GM19467 (cell line): ENCODE results near the gene UPF1.

ENCODE experiments used
- ATAC-seq: cut with Tn5 transposase; IDR thresholded peaks from one replicate; pipeline ENCODE4 v1.9.1; 2021; ENCODE audit warnings: mild to moderate bottlenecking, moderate library complexity; ENCODE audit not compliant: unreplicated experiment

UPF1 gene

GRCh38 chr19:18853755-18854427 lies 22.1 kb downstream of the UPF1 start:
- ATAC-seq: no peak

- no peak for ATAC-seq
These were observed 23.2 kb downstream of the UPF1 start for GRCh38 chr19:18854982-18855381.

- ATAC-seq: no peak
These were observed 24.1 kb downstream of the UPF1 start for GRCh38 chr19:18855647-18856384.

GRCh38 chr19:18856385-18857126 lies 24.8 kb downstream of the UPF1 start:
- ATAC-seq: no peak

GRCh38 chr19:18857223-18857622 lies 25.5 kb downstream of the UPF1 start:
- ATAC-seq: no peak

- ATAC-seq: no peak
These were observed 27.3 kb downstream of the UPF1 start for GRCh38 chr19:18858906-18859646.

- ATAC-seq: no peak
These were observed 28.0 kb downstream of the UPF1 start for GRCh38 chr19:18859676-18860301.

GRCh38 chr19:18860302-18860700 lies 28.5 kb downstream of the UPF1 start:
- ATAC-seq: no peak

GRCh38 chr19:18860725-18861124 lies 29.0 kb downstream of the UPF1 start:
- ATAC-seq: no peak

GRCh38 chr19:18861235-18861634 lies 29.5 kb downstream of the UPF1 start:
- no peak for ATAC-seq

- ATAC-seq: no peak
These were observed 30.2 kb downstream of the UPF1 start for GRCh38 chr19:18861917-18862316.

- no peak for ATAC-seq
These were observed 31.4 kb downstream of the UPF1 start for GRCh38 chr19:18862976-18863842.

GRCh38 chr19:18863843-18864362 lies 32.1 kb downstream of the UPF1 start:
- no peak for ATAC-seq

- no peak for ATAC-seq
These were observed 33.6 kb downstream of the UPF1 start for GRCh38 chr19:18865106-18865972.

- no peak for ATAC-seq
These were observed 34.4 kb downstream of the UPF1 start for GRCh38 chr19:18865973-18866799.

- ATAC-seq: no peak
These were observed 35.0 kb downstream of the UPF1 start for GRCh38 chr19:18866800-18867123.

- ATAC-seq: no peak
These were observed 35.4 kb downstream of the UPF1 start for GRCh38 chr19:18867199-18867598.

GRCh38 chr19:18867751-18868150 lies 36.0 kb downstream of the UPF1 start:
- no peak for ATAC-seq
